K562 (cell line): ENCODE data around the gene EMX2. TPM values are rescaled to one million over a fixed set of nuclear protein-coding genes. Genes with fewer than 3 reads are reported as not detected.

ENCODE experiments used
- FOXA1 ChIP-seq: fragments of 450-650 bp; IDR thresholded peaks from 2 replicates; pipeline ENCODE4 v1.6.1; 2016; ENCODE audit warnings: mild to moderate bottlenecking, borderline replicate concordance
- ILF3 ChIP-seq: fragments of 450-650 bp; IDR thresholded peaks from 2 replicates; pipeline ENCODE4 v1.6.1; 2018; ENCODE audit warnings: antibody characterized with exemption, mild to moderate bottlenecking, moderate library complexity, borderline replicate concordance
- PCBP2 ChIP-seq: fragments of 200-400 bp; formaldehyde crosslinking; IDR thresholded peaks from 2 replicates; pipeline ENCODE4 v1.6.1; 2018; ENCODE audit warnings: low read length, low read depth, mild to moderate bottlenecking, moderate library complexity; ENCODE audit not compliant: poor library complexity, severe bottlenecking
- polyA plus RNA-seq, 8 experiments: library from polyadenylated mRNA; depleted of rRNA in 4 of 8; stranded (reverse) in 5 of 8; unstranded in 3 of 8; fragments of >200 nt; fragmentation: Nextera tagmentation in 2 of 8; fragmentation: Illumina TruSeq in 1 of 8; extraction: Ambion mirVana in 2 of 8; extraction: Trizol in 1 of 8; gene quantifications; 2 replicates each; pipeline versions ENCODE4 v1.2.1 to v1.2.3, GENCODE V29; 2011 to 2014; ENCODE audit warnings: inconsistent platforms in 1 of 8, missing spikeins in 1 of 8
- total RNA-seq, 7 experiments: library from RNA; depleted of rRNA in 6 of 7; stranded (reverse); fragments of >200 nt in 6 of 7; fragmentation: Illumina TruSeq in 2 of 7; extraction: Trizol in 2 of 7; gene quantifications; 2 replicates each; pipeline versions ENCODE4 v1.2.1 to v1.2.3, GENCODE V29; 2011 to 2021; ENCODE audit warnings: low replicate concordance in 1 of 7
- TF ChIP-seq, protein P1 (sequence below): fragments of 450-650 bp; IDR thresholded peaks from 2 replicates; pipeline ENCODE4 v1.6.1; 2016; ENCODE audit warnings: mild to moderate bottlenecking, moderate library complexity
- TF ChIP-seq, protein P2 (sequence below): sonication (generic); formaldehyde crosslinking; IDR thresholded peaks from 2 replicates; pipeline ENCODE4 v1.8.1; 2023; ENCODE audit warnings: mild to moderate bottlenecking, missing genetic modification reagents
- TF ChIP-seq, protein P3 (sequence below): fragments of 450-650 bp; IDR thresholded peaks from 2 replicates; pipeline ENCODE4 v1.6.1; 2017; ENCODE audit warnings: antibody characterized with exemption, mild to moderate bottlenecking

EMX2 gene
- total and polyA plus RNA-seq, 9 of the 15 experiments (the other 6 are each of a cell fraction or from before 2014, with no cell fraction given) = not detected

DNA sequence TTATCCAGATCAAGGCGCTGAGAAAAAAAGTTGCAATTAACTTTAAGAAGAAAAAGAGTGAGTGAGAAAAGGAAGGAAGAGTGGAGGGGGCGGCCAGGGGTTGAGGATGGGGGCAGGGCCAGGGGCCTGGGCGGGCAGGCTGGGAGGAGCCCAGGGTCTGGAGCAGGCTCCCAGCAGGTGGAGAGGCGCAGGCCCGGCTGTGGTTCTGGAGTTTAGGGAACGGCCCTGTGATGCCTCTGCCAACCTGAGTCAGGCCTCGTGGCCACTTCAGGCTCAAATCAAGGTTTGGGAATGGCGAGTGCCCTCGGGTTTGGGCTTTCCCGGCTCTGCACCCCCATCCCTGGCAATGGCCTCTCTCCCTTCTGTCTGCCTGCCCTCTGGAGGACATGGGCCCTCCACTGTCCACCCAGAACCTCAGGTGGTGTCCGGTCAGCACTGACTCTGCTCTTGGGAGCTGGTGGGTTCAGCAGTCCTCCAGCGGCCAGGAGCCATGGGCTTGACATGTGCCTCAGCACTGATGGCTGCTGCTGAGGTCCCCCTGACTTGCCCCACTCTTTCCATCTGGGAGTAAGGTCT is 41.0 kb upstream of the EMX2 start (continued):
- TF ChIP-seq, protein P1, sequence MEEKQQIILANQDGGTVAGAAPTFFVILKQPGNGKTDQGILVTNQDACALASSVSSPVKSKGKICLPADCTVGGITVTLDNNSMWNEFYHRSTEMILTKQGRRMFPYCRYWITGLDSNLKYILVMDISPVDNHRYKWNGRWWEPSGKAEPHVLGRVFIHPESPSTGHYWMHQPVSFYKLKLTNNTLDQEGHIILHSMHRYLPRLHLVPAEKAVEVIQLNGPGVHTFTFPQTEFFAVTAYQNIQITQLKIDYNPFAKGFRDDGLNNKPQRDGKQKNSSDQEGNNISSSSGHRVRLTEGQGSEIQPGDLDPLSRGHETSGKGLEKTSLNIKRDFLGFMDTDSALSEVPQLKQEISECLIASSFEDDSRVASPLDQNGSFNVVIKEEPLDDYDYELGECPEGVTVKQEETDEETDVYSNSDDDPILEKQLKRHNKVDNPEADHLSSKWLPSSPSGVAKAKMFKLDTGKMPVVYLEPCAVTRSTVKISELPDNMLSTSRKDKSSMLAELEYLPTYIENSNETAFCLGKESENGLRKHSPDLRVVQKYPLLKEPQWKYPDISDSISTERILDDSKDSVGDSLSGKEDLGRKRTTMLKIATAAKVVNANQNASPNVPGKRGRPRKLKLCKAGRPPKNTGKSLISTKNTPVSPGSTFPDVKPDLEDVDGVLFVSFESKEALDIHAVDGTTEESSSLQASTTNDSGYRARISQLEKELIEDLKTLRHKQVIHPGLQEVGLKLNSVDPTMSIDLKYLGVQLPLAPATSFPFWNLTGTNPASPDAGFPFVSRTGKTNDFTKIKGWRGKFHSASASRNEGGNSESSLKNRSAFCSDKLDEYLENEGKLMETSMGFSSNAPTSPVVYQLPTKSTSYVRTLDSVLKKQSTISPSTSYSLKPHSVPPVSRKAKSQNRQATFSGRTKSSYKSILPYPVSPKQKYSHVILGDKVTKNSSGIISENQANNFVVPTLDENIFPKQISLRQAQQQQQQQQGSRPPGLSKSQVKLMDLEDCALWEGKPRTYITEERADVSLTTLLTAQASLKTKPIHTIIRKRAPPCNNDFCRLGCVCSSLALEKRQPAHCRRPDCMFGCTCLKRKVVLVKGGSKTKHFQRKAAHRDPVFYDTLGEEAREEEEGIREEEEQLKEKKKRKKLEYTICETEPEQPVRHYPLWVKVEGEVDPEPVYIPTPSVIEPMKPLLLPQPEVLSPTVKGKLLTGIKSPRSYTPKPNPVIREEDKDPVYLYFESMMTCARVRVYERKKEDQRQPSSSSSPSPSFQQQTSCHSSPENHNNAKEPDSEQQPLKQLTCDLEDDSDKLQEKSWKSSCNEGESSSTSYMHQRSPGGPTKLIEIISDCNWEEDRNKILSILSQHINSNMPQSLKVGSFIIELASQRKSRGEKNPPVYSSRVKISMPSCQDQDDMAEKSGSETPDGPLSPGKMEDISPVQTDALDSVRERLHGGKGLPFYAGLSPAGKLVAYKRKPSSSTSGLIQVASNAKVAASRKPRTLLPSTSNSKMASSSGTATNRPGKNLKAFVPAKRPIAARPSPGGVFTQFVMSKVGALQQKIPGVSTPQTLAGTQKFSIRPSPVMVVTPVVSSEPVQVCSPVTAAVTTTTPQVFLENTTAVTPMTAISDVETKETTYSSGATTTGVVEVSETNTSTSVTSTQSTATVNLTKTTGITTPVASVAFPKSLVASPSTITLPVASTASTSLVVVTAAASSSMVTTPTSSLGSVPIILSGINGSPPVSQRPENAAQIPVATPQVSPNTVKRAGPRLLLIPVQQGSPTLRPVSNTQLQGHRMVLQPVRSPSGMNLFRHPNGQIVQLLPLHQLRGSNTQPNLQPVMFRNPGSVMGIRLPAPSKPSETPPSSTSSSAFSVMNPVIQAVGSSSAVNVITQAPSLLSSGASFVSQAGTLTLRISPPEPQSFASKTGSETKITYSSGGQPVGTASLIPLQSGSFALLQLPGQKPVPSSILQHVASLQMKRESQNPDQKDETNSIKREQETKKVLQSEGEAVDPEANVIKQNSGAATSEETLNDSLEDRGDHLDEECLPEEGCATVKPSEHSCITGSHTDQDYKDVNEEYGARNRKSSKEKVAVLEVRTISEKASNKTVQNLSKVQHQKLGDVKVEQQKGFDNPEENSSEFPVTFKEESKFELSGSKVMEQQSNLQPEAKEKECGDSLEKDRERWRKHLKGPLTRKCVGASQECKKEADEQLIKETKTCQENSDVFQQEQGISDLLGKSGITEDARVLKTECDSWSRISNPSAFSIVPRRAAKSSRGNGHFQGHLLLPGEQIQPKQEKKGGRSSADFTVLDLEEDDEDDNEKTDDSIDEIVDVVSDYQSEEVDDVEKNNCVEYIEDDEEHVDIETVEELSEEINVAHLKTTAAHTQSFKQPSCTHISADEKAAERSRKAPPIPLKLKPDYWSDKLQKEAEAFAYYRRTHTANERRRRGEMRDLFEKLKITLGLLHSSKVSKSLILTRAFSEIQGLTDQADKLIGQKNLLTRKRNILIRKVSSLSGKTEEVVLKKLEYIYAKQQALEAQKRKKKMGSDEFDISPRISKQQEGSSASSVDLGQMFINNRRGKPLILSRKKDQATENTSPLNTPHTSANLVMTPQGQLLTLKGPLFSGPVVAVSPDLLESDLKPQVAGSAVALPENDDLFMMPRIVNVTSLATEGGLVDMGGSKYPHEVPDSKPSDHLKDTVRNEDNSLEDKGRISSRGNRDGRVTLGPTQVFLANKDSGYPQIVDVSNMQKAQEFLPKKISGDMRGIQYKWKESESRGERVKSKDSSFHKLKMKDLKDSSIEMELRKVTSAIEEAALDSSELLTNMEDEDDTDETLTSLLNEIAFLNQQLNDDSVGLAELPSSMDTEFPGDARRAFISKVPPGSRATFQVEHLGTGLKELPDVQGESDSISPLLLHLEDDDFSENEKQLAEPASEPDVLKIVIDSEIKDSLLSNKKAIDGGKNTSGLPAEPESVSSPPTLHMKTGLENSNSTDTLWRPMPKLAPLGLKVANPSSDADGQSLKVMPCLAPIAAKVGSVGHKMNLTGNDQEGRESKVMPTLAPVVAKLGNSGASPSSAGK = no peak
- TF ChIP-seq, protein P2, sequence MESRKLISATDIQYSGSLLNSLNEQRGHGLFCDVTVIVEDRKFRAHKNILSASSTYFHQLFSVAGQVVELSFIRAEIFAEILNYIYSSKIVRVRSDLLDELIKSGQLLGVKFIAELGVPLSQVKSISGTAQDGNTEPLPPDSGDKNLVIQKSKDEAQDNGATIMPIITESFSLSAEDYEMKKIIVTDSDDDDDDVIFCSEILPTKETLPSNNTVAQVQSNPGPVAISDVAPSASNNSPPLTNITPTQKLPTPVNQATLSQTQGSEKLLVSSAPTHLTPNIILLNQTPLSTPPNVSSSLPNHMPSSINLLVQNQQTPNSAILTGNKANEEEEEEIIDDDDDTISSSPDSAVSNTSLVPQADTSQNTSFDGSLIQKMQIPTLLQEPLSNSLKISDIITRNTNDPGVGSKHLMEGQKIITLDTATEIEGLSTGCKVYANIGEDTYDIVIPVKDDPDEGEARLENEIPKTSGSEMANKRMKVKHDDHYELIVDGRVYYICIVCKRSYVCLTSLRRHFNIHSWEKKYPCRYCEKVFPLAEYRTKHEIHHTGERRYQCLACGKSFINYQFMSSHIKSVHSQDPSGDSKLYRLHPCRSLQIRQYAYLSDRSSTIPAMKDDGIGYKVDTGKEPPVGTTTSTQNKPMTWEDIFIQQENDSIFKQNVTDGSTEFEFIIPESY = no peak
- TF ChIP-seq ILF3 (no peak), FOXA1 (no peak), PCBP2 (no peak)
- TF ChIP-seq, protein P3, sequence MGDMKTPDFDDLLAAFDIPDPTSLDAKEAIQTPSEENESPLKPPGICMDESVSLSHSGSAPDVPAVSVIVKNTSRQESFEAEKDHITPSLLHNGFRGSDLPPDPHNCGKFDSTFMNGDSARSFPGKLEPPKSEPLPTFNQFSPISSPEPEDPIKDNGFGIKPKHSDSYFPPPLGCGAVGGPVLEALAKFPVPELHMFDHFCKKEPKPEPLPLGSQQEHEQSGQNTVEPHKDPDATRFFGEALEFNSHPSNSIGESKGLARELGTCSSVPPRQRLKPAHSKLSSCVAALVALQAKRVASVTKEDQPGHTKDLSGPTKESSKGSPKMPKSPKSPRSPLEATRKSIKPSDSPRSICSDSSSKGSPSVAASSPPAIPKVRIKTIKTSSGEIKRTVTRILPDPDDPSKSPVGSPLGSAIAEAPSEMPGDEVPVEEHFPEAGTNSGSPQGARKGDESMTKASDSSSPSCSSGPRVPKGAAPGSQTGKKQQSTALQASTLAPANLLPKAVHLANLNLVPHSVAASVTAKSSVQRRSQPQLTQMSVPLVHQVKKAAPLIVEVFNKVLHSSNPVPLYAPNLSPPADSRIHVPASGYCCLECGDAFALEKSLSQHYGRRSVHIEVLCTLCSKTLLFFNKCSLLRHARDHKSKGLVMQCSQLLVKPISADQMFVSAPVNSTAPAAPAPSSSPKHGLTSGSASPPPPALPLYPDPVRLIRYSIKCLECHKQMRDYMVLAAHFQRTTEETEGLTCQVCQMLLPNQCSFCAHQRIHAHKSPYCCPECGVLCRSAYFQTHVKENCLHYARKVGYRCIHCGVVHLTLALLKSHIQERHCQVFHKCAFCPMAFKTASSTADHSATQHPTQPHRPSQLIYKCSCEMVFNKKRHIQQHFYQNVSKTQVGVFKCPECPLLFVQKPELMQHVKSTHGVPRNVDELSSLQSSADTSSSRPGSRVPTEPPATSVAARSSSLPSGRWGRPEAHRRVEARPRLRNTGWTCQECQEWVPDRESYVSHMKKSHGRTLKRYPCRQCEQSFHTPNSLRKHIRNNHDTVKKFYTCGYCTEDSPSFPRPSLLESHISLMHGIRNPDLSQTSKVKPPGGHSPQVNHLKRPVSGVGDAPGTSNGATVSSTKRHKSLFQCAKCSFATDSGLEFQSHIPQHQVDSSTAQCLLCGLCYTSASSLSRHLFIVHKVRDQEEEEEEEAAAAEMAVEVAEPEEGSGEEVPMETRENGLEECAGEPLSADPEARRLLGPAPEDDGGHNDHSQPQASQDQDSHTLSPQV = no peak
